ENCODE results near the gene VTI1A.

DNA sequence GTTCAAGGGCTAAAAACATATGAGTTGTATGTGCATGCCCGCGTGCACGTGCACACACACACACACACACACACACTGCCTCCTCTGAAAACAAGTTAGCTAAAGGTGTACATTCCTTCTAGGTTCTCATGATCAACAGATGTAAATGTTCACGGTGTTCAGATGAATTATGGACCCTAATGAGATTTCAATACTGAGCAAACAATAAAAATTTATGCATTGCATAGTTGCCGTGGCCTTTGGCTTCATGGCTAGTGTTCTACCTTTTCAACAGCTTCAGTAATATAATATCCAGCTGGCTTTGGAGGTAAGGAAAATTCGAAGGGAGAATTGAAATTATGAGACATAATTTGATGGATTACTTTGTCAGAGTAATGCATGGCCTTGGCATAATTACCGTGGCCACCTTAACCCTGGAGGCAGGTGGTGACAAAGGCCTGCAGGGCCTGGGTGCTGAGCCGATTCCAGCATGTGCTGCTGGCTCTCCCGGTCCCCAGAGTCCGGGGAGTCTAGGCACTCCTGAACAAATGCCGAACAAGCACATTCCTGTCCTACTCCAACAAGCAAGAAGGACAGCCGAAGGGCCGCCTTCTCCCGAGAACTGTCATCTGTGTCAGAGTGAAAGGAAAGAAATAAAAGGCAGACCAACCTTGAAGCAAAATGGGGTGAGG, 336.5 kb downstream of the VTI1A start:
- TF ChIP-seq GABPA (IDR thresholded peaks at IDR 0.05; ENCODE audit: low read depth, low read length) = no peak
- TF ChIP-seq GABPA (CRISPR knock-in tag; IDR thresholded peaks at IDR 0.05; ENCODE audit: low read depth) = no peak
- no peak for TF ChIP-seq SRSF1 (optimal IDR thresholded peaks at IDR 0.05; ENCODE audit: low read depth, low read length)
- no peak for TF ChIP-seq ATF7 (IDR thresholded peaks at IDR 0.05)
- TF ChIP-seq ATF7 (CRISPR knock-in tag; IDR thresholded peaks at IDR 0.05) = no peak
- TF ChIP-seq ZNF354B (CRISPR knock-in tag; IDR thresholded peaks at IDR 0.05) = no peak
- TF ChIP-seq MZF1 (CRISPR knock-in tag; IDR thresholded peaks at IDR 0.05; ENCODE audit: borderline replicate concordance) = no peak
- TF ChIP-seq, protein P1, sequence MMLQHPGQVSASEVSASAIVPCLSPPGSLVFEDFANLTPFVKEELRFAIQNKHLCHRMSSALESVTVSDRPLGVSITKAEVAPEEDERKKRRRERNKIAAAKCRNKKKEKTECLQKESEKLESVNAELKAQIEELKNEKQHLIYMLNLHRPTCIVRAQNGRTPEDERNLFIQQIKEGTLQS (CRISPR knock-in tag; IDR thresholded peaks at IDR 0.05) = no peak
- TF ChIP-seq, protein P2, sequence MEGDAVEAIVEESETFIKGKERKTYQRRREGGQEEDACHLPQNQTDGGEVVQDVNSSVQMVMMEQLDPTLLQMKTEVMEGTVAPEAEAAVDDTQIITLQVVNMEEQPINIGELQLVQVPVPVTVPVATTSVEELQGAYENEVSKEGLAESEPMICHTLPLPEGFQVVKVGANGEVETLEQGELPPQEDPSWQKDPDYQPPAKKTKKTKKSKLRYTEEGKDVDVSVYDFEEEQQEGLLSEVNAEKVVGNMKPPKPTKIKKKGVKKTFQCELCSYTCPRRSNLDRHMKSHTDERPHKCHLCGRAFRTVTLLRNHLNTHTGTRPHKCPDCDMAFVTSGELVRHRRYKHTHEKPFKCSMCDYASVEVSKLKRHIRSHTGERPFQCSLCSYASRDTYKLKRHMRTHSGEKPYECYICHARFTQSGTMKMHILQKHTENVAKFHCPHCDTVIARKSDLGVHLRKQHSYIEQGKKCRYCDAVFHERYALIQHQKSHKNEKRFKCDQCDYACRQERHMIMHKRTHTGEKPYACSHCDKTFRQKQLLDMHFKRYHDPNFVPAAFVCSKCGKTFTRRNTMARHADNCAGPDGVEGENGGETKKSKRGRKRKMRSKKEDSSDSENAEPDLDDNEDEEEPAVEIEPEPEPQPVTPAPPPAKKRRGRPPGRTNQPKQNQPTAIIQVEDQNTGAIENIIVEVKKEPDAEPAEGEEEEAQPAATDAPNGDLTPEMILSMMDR (CRISPR knock-in tag; IDR thresholded peaks at IDR 0.05) = no peak
- no peak for TF ChIP-seq MYC (CRISPR knock-in tag; IDR thresholded peaks at IDR 0.05; ENCODE audit: borderline replicate concordance)

Measured in HepG2 (cell line).